K562 (cell line): Measurements from ENCODE around the gene ATXN7L2. TPM values are rescaled to one million over a fixed set of nuclear protein-coding genes. Genes with fewer than 3 reads are reported as not detected.

Experiments used
- ARID3A ChIP-seq: IDR thresholded peaks from 2 replicates; pipeline ENCODE4 v1.6.1; 2012; ENCODE audit warnings: low read depth, low read length, improper control_type of control experiment, borderline replicate concordance
- ATF2 ChIP-seq: sonication (generic); formaldehyde crosslinking; IDR thresholded peaks from 2 replicates; pipeline ENCODE4 v1.8.1; 2022; ENCODE audit warnings: missing genetic modification reagents
- BRD9 ChIP-seq: fragments of 450-650 bp; IDR thresholded peaks from 2 replicates; pipeline ENCODE4 v1.6.1; 2018; ENCODE audit warnings: low read depth; ENCODE audit not compliant: partially characterized antibody
- CHCHD3 ChIP-seq: fragments of 250-450 bp; sonication (Bioruptor Pico); IDR thresholded peaks from 2 replicates; pipeline ENCODE4 v2.1.2; 2022; ENCODE audit warnings: mild to moderate bottlenecking
- DIDO1 ChIP-seq: fragments of 450-650 bp; IDR thresholded peaks from 2 replicates; pipeline ENCODE4 v1.6.1; 2016; ENCODE audit warnings: low read depth, missing biosample characterization, missing genetic modification characterization
- EHMT2 ChIP-seq: fragments of 450-650 bp; IDR thresholded peaks from 2 replicates; pipeline ENCODE4 v1.6.1; 2018; ENCODE audit warnings: antibody characterized with exemption
- EP300 ChIP-seq: IDR thresholded peaks from 2 replicates; pipeline ENCODE4 v1.6.1; 2012; ENCODE audit warnings: low read length, improper control_type of control experiment
- HMG20A ChIP-seq: fragments of 450-650 bp; formaldehyde crosslinking; conservative IDR thresholded peaks from 2 replicates; pipeline ENCODE4 v1.4.0; 2020; ENCODE audit warnings: mild to moderate bottlenecking, mixed read lengths
- NEUROD1 ChIP-seq: fragments of 150-350 bp; IDR thresholded peaks from 2 replicates; pipeline ENCODE4 v1.6.1; 2014; ENCODE audit warnings: borderline replicate concordance, low read length, low read depth; ENCODE audit not compliant: partially characterized antibody
- NR1H2 ChIP-seq: sonication (generic); formaldehyde crosslinking; IDR thresholded peaks from 2 replicates; pipeline ENCODE4 v1.4.0; 2020; ENCODE audit warnings: mild to moderate bottlenecking, missing genetic modification reagents
- PTTG1 ChIP-seq: fragments of 450-650 bp; IDR thresholded peaks from 2 replicates; pipeline ENCODE4 v1.6.1; 2016; ENCODE audit warnings: low read depth, mild to moderate bottlenecking, missing genetic modification characterization, missing compliant biosample characterization
- SNAPC5 ChIP-seq: fragments of 250-450 bp; sonication (Bioruptor Pico); IDR thresholded peaks from 2 replicates; pipeline ENCODE4 v1.8.0; 2021; ENCODE audit warnings: moderate library complexity, mild to moderate bottlenecking, inconsistent platforms
- ZFPM2 ChIP-seq: fragments of 250-450 bp; sonication (Bioruptor Pico); IDR thresholded peaks from 2 replicates; pipeline ENCODE4 v1.5.1; 2022; ENCODE audit warnings: mild to moderate bottlenecking
- ZNF318 ChIP-seq, 2 experiments: fragments of 450-650 bp; IDR thresholded peaks; 2 replicates each; pipeline ENCODE4 v1.6.1; 2016; ENCODE audit warnings: mild to moderate bottlenecking in 2 of 2, borderline replicate concordance in 1 of 2, low read depth in 1 of 2, moderate library complexity in 1 of 2
- ZNF57 ChIP-seq: fragments of 450-650 bp; formaldehyde crosslinking; IDR thresholded peaks from 2 replicates; pipeline ENCODE4 v1.4.0; 2020; ENCODE audit warnings: mild to moderate bottlenecking, moderate library complexity
- polyA plus RNA-seq, 8 experiments: library from polyadenylated mRNA; depleted of rRNA in 4 of 8; stranded (reverse) in 5 of 8; unstranded in 3 of 8; fragments of >200 nt; fragmentation: Nextera tagmentation in 2 of 8; fragmentation: Illumina TruSeq in 1 of 8; extraction: Ambion mirVana in 2 of 8; extraction: Trizol in 1 of 8; gene quantifications; 2 replicates each; pipeline versions ENCODE4 v1.2.1 to v1.2.3, GENCODE V29; 2011 to 2014; ENCODE audit warnings: inconsistent platforms in 1 of 8, missing spikeins in 1 of 8
- total RNA-seq, 7 experiments: library from RNA; depleted of rRNA in 6 of 7; stranded (reverse); fragments of >200 nt in 6 of 7; fragmentation: Illumina TruSeq in 2 of 7; extraction: Trizol in 2 of 7; gene quantifications; 2 replicates each; pipeline versions ENCODE4 v1.2.1 to v1.2.3, GENCODE V29; 2011 to 2021; ENCODE audit warnings: low replicate concordance in 1 of 7

The ATXN7L2 gene
- total and polyA plus RNA-seq, 9 of the 15 experiments (the other 6 are each of a cell fraction or from before 2014, with no cell fraction given): 0.21 to 10.4 (median 5.8) TPM

GRCh38 chr1:109483672-109484518 is at the start of gene ATXN7L2 (continued):
- TF ChIP-seq PTTG1 (tag): no peak
- TF ChIP-seq CHCHD3 (CRISPR knock-in tag): no peak
- TF ChIP-seq ZFPM2 (CRISPR knock-in tag): peak; percentile 47; the same call in 1 of the 2 replicates
- TF ChIP-seq EP300: no peak; the same call in 1 of the 2 replicates
- TF ChIP-seq DIDO1 (tag): peak; percentile 79
- peak; percentile 78 for TF ChIP-seq BRD9
- TF ChIP-seq SNAPC5 (CRISPR knock-in tag): no peak
- TF ChIP-seq ZNF318 (IDR thresholded peaks at IDR 0.05; ENCODE audit: borderline replicate concordance in 1 of 2, low read depth in 1 of 2): 0 out of 4 replicates have a peak, but pooled peaks of 1 of the 2 experiments have one; percentile 48
- no peak for TF ChIP-seq ARID3A
- peak; percentile 99 for TF ChIP-seq NEUROD1
- TF ChIP-seq ZNF57 (CRISPR knock-in tag): no peak
- TF ChIP-seq EHMT2: no peak; the same call in 1 of the 2 replicates
- TF ChIP-seq NR1H2: peak; percentile 90; the same call in 1 of the 2 replicates
- no peak for TF ChIP-seq HMG20A (CRISPR knock-in tag)
- no peak; the same call in 1 of the 2 replicates for TF ChIP-seq ATF2
